ENCODE measurements around the gene SORCS2. TPM values are rescaled to one million over a fixed set of nuclear protein-coding genes. Genes with fewer than 3 reads are reported as not detected.

The SORCS2 gene
- total RNA-seq, 1 donor, result 0.27 TPM

DNA sequence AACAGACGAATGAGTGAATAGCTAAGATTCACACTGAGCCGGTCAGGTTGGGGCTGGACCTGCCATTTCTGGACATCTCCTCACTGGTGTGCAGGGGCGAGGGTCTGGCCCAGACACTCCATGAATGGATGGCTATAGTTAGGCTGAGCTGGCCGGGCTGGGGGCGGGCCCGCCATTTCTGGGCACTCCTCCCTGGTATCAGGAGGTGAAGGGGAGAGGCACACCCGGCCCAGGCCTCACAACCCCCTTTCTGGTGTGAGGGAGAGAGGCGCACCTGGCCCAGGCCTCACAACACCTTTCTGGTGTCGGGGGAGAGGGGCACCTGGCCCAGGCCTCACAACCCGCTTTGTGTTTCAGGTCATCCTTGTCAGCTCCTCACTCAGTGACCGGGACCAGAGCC, 445.6 kb downstream of the SORCS2 start:
- TF ChIP-seq CTCF (IDR thresholded peaks at IDR 0.05; ENCODE audit: insufficient read depth, low read length), result no peak
- H3K4me3 ChIP-seq (ENCODE audit: low read depth, low read length), result no peak overlapping the region
- no peak for DNase-seq (ENCODE audit: low read depth)

GRCh38 chr4:7638489-7638888, 446.2 kb downstream of the SORCS2 start:
- TF ChIP-seq CTCF (IDR thresholded peaks at IDR 0.05; ENCODE audit: insufficient read depth, low read length), result no peak
- no peak for DNase-seq (ENCODE audit: low read depth)
- H3K4me3 ChIP-seq (ENCODE audit: low read depth, low read length), result no peak overlapping the region

- DNase-seq (ENCODE audit: low read depth), result no peak
- no peak overlapping the region for H3K4me3 ChIP-seq (ENCODE audit: low read depth, low read length)
These were observed 446.8 kb downstream of the SORCS2 start for GRCh38 chr4:7638984-7639789.

DNA sequence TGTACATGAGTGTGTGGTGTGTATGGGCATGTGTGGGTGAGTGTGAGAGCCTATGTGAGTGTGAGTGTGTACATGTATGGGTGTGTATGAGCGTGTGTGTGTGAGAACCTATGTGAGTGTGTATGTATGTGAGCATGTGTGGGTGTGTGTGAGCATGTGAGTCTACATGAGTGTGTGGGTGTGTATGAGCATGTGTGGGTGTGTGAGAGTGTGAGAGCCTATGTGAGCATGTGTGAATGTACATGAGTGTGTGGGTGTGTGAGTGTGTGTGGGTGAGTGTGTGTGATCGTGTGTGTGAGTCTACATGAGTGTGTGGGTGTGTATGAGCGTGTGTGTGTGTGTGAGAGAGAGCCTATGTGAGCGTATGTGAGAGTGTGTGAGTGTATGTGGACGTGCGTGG, 447.8 kb downstream of the SORCS2 start:
- DNase-seq (ENCODE audit: low read depth), result no peak
- H3K4me3 ChIP-seq (ENCODE audit: low read depth, low read length), result no peak overlapping the region
- TF ChIP-seq CTCF (IDR thresholded peaks at IDR 0.05; ENCODE audit: insufficient read depth, low read length), result no peak

More at GRCh38 chr4:7638984-7639789, 446.8 kb downstream of the SORCS2 start:
- TF ChIP-seq CTCF (IDR thresholded peaks at IDR 0.05; ENCODE audit: insufficient read depth, low read length), result no peak

DNA sequence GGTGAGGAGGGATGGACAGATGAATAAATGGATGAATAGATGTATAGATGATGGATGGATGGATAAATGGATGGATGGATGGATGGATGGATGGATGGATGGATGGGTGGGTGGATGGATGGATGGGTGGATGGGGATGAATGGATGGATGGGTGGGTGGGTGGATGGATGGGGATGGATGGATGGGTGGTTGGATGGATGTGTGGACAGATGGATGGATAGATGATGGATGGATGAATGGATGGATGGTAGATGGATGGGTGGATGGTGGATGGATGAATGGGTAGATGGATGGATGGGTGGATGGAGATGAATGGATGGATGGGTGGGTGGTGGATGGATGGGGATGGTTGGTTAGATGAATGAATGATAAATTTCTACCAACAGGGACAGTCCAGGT, 449.4 kb downstream of the SORCS2 start:
- no peak for DNase-seq (ENCODE audit: low read depth)
- H3K4me3 ChIP-seq (ENCODE audit: low read depth, low read length), result no peak overlapping the region
- no peak for TF ChIP-seq CTCF (IDR thresholded peaks at IDR 0.05; ENCODE audit: insufficient read depth, low read length)

- DNase-seq (ENCODE audit: low read depth), result no peak
- no peak for TF ChIP-seq CTCF (IDR thresholded peaks at IDR 0.05; ENCODE audit: insufficient read depth, low read length)
These were observed 450.6 kb downstream of the SORCS2 start for GRCh38 chr4:7642741-7643458.

More at GRCh38 chr4:7642741-7643458, 450.6 kb downstream of the SORCS2 start:
- H3K4me3 ChIP-seq (ENCODE audit: low read depth, low read length), result no peak overlapping the region
